Ovary (tissue), 9 donors: ENCODE measurements around the gene PALLD. TPM values are rescaled to one million over a fixed set of nuclear protein-coding genes. Genes with fewer than 3 reads are reported as not detected.
A peak's percentile ranks its signal among the peaks of the same experiment; 100 is the strongest.

Source experiments
- DNase-seq, 5 donors: peaks; one replicate each; pipeline ENCODE4 v3.0.0-alpha.2; 2019 to 2020
- H3K27ac ChIP-seq, 2 donors: fragments of 200-600 bp; one replicate each; pipeline versions ENCODE4 v1.5.1 to v1.8.0; 2019 to 2022
- H3K27me3 ChIP-seq: fragments of 200-600 bp; one replicate; pipeline ENCODE4 v1.8.0; 2022
- H3K36me3 ChIP-seq: fragments of 200-600 bp; sonication (generic); one replicate; pipeline ENCODE4 v1.5.1; 2019
- H3K4me1 ChIP-seq: one replicate; pipeline ENCODE4 v1.8.1; 2013; ENCODE audit warnings: mild to moderate bottlenecking, moderate library complexity; ENCODE audit not compliant: insufficient read depth
- H3K4me3 ChIP-seq: fragments of 200-600 bp; sonication (generic); one replicate; pipeline ENCODE4 v1.5.1; 2017
- H3K9me3 ChIP-seq, 2 donors: fragments of 200-600 bp in 1 of 2; sonication (generic) in 1 of 2; one replicate each; pipeline versions ENCODE4 v1.5.1 to v1.8.1; 2013 to 2019; ENCODE audit warnings: mild to moderate bottlenecking in 1 of 2, moderate library complexity in 1 of 2
- CTCF ChIP-seq, 3 donors: fragments of 450-650 bp in 2 of 3; fragments of 200-600 bp in 1 of 3; IDR thresholded peaks; one replicate each; pipeline versions ENCODE4 v1.5.1 to v1.8.0; 2016 to 2022; ENCODE audit warnings: antibody characterized with exemption in 3 of 3, mild to moderate bottlenecking in 1 of 3
- EP300 ChIP-seq: sonication (generic); formaldehyde crosslinking; IDR thresholded peaks from one replicate; pipeline ENCODE4 v1.6.1; 2017; ENCODE audit warnings: antibody characterized with exemption
- POLR2A ChIP-seq: fragments of 450-650 bp; IDR thresholded peaks from one replicate; pipeline ENCODE4 v1.6.1; 2017; ENCODE audit warnings: antibody characterized with exemption, mild to moderate bottlenecking, moderate library complexity
- WGBS, 3 donors: extraction: QIAGEN DNeasy Blood & Tissue Kit in 1 of 3; methylation state at CpG; one replicate each; pipeline versions ENCODE4 v1.1.5 to v1.1.7; 2013 to 2017; 5-methylcytosine and 5-hydroxymethylcytosine counted together
- intact Hi-C, 4 donors: fragments of 100-400 bp; cut with DNase I; formaldehyde crosslinking; loops; one replicate each; pipeline versions ENCODE4 v1.11.0 to v1.15.1; 2022 to 2023
- polyA plus RNA-seq, 2 donors: library from polyadenylated mRNA; stranded (reverse); fragments of 200-250 nt in 1 of 2; fragments of 350-450 nt in 1 of 2; fragmentation: Illumina TruSeq in 1 of 2; extraction: RNeasy Lipid Tissue Mini Kit (QIAGEN cat#74804) in 1 of 2; gene quantifications; one replicate each; pipeline ENCODE4 v1.2.3, GENCODE V29; 2013 to 2014
- total RNA-seq, 7 donors: library from RNA; depleted of rRNA in 2 of 7; stranded (reverse); fragments of >200 nt in 2 of 7; fragmentation: NEBNext Ultra II Directional in 3 of 7; extraction: Animal tissue kit (Norgen Biotek cat#: 25700) in 3 of 7; gene quantifications; one replicate each; pipeline versions ENCODE4 v1.1.0 to v1.2.4, GENCODE V29; 2016 to 2023
- donor health status: DM: no; HTN: no; CAD: no; lungs with moderate emphysema.
- donor health status: DM: no; HTN: no; CAD: no.
- donor health status: Bipolar disorder and iron deficiency.
- donor health status: DM: yes; HTN: yes; CAD: no.
- donor health status: DM: no; HTN: no; CAD: no.
- donor health status: DM: yes; HTN: yes; CAD: no.

The PALLD gene
- total and polyA plus RNA-seq, 9 donors, result 96.8 to 605 (median 137) TPM

GRCh38 chr4:168765726-168766125 is 268.9 kb downstream of the PALLD start:
- no peak for DNase-seq
- Histone ChIP-seq H3K4me3 (no peak overlapping the region), H3K9me3 (no peaks in the 10 kb centered on the region), H3K27me3 (no peaks in the 10 kb centered on the region), H3K4me1 (peaks cover 1% of the 10 kb centered on the region), H3K36me3 (no peaks in the 10 kb centered on the region), H3K27ac (no peak overlapping the region)
- no peak for TF ChIP-seq CTCF (IDR thresholded peaks at IDR 0.05)
- no peak for TF ChIP-seq POLR2A
- TF ChIP-seq EP300, result no peak
- intact Hi-C loops, result no loop called here

GRCh38 chr4:168766604-168767316 is 269.9 kb downstream of the PALLD start:
- TF ChIP-seq CTCF (IDR thresholded peaks at IDR 0.05) (no peak), POLR2A (no peak), EP300 (no peak)
- intact Hi-C loops, result no loop called here

GRCh38 chr4:168769416-168769815 is 272.6 kb downstream of the PALLD start:
- WGBS, 3 donors, result 7 to 17% (median 11%) methylated on average over 4 of the region's 4 CpGs
- intact Hi-C loops, result no loop called here
- peaks cover 1% of the 10 kb centered on the region for H3K4me1 ChIP-seq

More at GRCh38 chr4:168766604-168767316, 269.9 kb downstream of the PALLD start:
- no peak overlapping the region for H3K4me3 ChIP-seq
- 44 to 54% (median 45%) methylated on average over 8 of the region's 8 CpGs for WGBS, 3 donors
- H3K4me1 ChIP-seq, result peaks cover 1% of the 10 kb centered on the region
- DNase-seq, result no peak
- no peaks in the 10 kb centered on the region for H3K9me3 ChIP-seq
- H3K36me3 ChIP-seq, result no peaks in the 10 kb centered on the region
- no peak overlapping the region for H3K27ac ChIP-seq
- H3K27me3 ChIP-seq, result no peaks in the 10 kb centered on the region

GRCh38 chr4:168769837-168770236 is 273.0 kb downstream of the PALLD start:
- no peak for DNase-seq
- intact Hi-C loops, result no loop called here
- 6 to 15% (median 14%) methylated on average over 1 of the region's 1 CpG for WGBS, 3 donors
- TF ChIP-seq CTCF (IDR thresholded peaks at IDR 0.05) (no peak), POLR2A (no peak), EP300 (no peak)
- H3K4me3 ChIP-seq, result no peak overlapping the region
- H3K9me3 ChIP-seq, result no peaks in the 10 kb centered on the region
- no peaks in the 10 kb centered on the region for H3K27me3 ChIP-seq
- no peak overlapping the region for H3K27ac ChIP-seq
- no peaks in the 10 kb centered on the region for H3K36me3 ChIP-seq
- peaks cover 1% of the 10 kb centered on the region for H3K4me1 ChIP-seq

More at GRCh38 chr4:168769416-168769815, 272.6 kb downstream of the PALLD start:
- Histone ChIP-seq H3K4me3 (no peak overlapping the region), H3K36me3 (no peaks in the 10 kb centered on the region), H3K27me3 (no peaks in the 10 kb centered on the region), H3K9me3 (no peaks in the 10 kb centered on the region), H3K27ac (peak overlapping the region in 1 of 2 donors; percentile 27)
- peak in 1 of 5 donors; percentile 42 for DNase-seq
- no peak for TF ChIP-seq CTCF (IDR thresholded peaks at IDR 0.05)
- no peak for TF ChIP-seq POLR2A
- TF ChIP-seq EP300, result no peak
